Peyer's patch (tissue), 4 donors: Measurements from ENCODE around the gene BLOC1S3.

Experiments used
- POLR2A ChIP-seq, 2 donors: fragments of 450-650 bp; IDR thresholded peaks; one replicate each; pipeline ENCODE4 v1.5.1; 2017; ENCODE audit warnings: antibody characterized with exemption in 2 of 2, mild to moderate bottlenecking in 2 of 2, moderate library complexity in 2 of 2
- TF ChIP-seq, protein P1 (sequence below), 6 experiments: fragments of 450-650 bp in 4 of 6; fragments of 200-600 bp in 2 of 6; sonication (generic) in 1 of 6; IDR thresholded peaks; one replicate each; pipeline ENCODE4 v1.5.1; 2017 to 2019; ENCODE audit warnings: antibody characterized with exemption in 6 of 6, mild to moderate bottlenecking in 3 of 6, moderate library complexity in 1 of 6

DNA sequence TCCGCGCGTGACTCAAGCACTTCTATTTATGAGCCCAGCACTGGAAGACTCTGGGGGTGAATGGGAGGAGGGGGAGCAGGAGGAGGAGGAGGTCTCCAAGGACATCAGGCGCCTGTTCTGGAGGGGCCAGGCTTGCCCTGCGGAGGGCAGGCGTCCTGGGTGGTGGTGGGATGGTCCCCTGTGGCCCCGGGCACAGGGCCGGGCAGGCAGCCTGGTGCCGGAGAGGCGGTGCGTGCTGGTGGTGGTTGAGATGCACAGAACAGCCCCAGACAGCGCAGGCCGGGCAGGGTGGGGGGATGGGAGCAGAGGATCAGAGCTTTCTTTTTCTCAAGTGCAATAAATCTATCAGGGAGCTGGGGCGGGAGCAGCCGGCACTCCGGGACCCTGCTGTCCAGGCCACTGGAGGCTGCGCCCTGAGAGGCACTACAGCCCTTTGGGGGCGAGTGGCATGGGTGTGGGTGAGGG is 31.8 kb upstream of the BLOC1S3 start:
- no peak for TF ChIP-seq POLR2A (IDR thresholded peaks at IDR 0.05)
- TF ChIP-seq, protein P1, sequence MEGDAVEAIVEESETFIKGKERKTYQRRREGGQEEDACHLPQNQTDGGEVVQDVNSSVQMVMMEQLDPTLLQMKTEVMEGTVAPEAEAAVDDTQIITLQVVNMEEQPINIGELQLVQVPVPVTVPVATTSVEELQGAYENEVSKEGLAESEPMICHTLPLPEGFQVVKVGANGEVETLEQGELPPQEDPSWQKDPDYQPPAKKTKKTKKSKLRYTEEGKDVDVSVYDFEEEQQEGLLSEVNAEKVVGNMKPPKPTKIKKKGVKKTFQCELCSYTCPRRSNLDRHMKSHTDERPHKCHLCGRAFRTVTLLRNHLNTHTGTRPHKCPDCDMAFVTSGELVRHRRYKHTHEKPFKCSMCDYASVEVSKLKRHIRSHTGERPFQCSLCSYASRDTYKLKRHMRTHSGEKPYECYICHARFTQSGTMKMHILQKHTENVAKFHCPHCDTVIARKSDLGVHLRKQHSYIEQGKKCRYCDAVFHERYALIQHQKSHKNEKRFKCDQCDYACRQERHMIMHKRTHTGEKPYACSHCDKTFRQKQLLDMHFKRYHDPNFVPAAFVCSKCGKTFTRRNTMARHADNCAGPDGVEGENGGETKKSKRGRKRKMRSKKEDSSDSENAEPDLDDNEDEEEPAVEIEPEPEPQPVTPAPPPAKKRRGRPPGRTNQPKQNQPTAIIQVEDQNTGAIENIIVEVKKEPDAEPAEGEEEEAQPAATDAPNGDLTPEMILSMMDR (IDR thresholded peaks at IDR 0.05) = no peak
